ENCODE data around the gene DHRSX.

The DHRSX gene

GRCh38 chrX:2237976-2238375 lies 262.8 kb downstream of the DHRSX start:
- in situ Hi-C loops (cut with HindIII; ENCODE audit: low sequenced_read_pairs): no loop called here
- DNase-seq (ENCODE audit: low read depth): no peak
- H3K4me3 ChIP-seq (ENCODE audit: low read depth, low read length): no peak overlapping the region
- TF ChIP-seq CTCF (IDR thresholded peaks at IDR 0.05; ENCODE audit: low read depth, low read length, missing control alignments): no peak

GRCh38 chrX:2231570-2232192 lies 269.1 kb downstream of the DHRSX start:
- no peak overlapping the region for H3K4me3 ChIP-seq (ENCODE audit: low read depth, low read length)
- no peak for DNase-seq (ENCODE audit: low read depth)
- no peak for TF ChIP-seq CTCF (IDR thresholded peaks at IDR 0.05; ENCODE audit: low read depth, low read length, missing control alignments)
- in situ Hi-C loops (cut with HindIII; ENCODE audit: low sequenced_read_pairs): no loop called here

- H3K4me3 ChIP-seq (ENCODE audit: low read depth, low read length): no peak overlapping the region
- in situ Hi-C loops (cut with HindIII; ENCODE audit: low sequenced_read_pairs): no loop called here
- no peak for DNase-seq (ENCODE audit: low read depth)
- no peak for TF ChIP-seq CTCF (IDR thresholded peaks at IDR 0.05; ENCODE audit: low read depth, low read length, missing control alignments)
Observed at GRCh38 chrX:2230457-2230856, 270.3 kb downstream of the DHRSX start.

- TF ChIP-seq CTCF (IDR thresholded peaks at IDR 0.05; ENCODE audit: low read depth, low read length, missing control alignments): no peak
- DNase-seq (ENCODE audit: low read depth): no peak
- H3K4me3 ChIP-seq (ENCODE audit: low read depth, low read length): no peak overlapping the region
- in situ Hi-C loops (cut with HindIII; ENCODE audit: low sequenced_read_pairs): no loop called here
Observed at GRCh38 chrX:2228536-2228935, 272.2 kb downstream of the DHRSX start.

GRCh38 chrX:2226906-2227656 lies 273.7 kb downstream of the DHRSX start:
- DNase-seq (ENCODE audit: low read depth): no peak
- in situ Hi-C loops (cut with HindIII; ENCODE audit: low sequenced_read_pairs): no loop called here
- TF ChIP-seq CTCF (IDR thresholded peaks at IDR 0.05; ENCODE audit: low read depth, low read length, missing control alignments): no peak
- no peak overlapping the region for H3K4me3 ChIP-seq (ENCODE audit: low read depth, low read length)

GRCh38 chrX:2226182-2226581 lies 274.6 kb downstream of the DHRSX start:
- DNase-seq (ENCODE audit: low read depth): no peak
- H3K4me3 ChIP-seq (ENCODE audit: low read depth, low read length): no peak overlapping the region
- no peak for TF ChIP-seq CTCF (IDR thresholded peaks at IDR 0.05; ENCODE audit: low read depth, low read length, missing control alignments)
- in situ Hi-C loops (cut with HindIII; ENCODE audit: low sequenced_read_pairs): no loop called here
